WTC11 (cell line): ENCODE data around the gene NCBP1.
"Not testable (repeated sequence)": the region's sequence is repeated elsewhere in the genome, so short reads cannot be mapped to it uniquely, and the experiment has no call there.

Experiments
- ATF1 ChIP-seq: sonication (generic); formaldehyde crosslinking; IDR thresholded peaks from 2 replicates; pipeline ENCODE4 v1.8.1; 2023; ENCODE audit warnings: mild to moderate bottlenecking, moderate library complexity, missing genetic modification reagents
- ATF3 ChIP-seq: sonication (generic); formaldehyde crosslinking; conservative IDR thresholded peaks from 2 replicates; pipeline ENCODE4 v1.8.1; 2022; ENCODE audit warnings: mild to moderate bottlenecking, missing genetic modification reagents
- CTCF ChIP-seq: fragments of 200-600 bp; IDR thresholded peaks from 2 replicates; pipeline ENCODE4 v1.8.0; 2022; ENCODE audit warnings: antibody characterized with exemption
- E2F1 ChIP-seq: sonication (generic); formaldehyde crosslinking; IDR thresholded peaks from 2 replicates; pipeline ENCODE4 v1.8.0; 2022; ENCODE audit warnings: mild to moderate bottlenecking, missing genetic modification reagents
- GABPB1 ChIP-seq: sonication (generic); formaldehyde crosslinking; IDR thresholded peaks from 2 replicates; pipeline ENCODE4 v1.8.1; 2023; ENCODE audit warnings: mild to moderate bottlenecking, missing genetic modification reagents
- TEAD1 ChIP-seq: sonication (generic); formaldehyde crosslinking; IDR thresholded peaks from 2 replicates; pipeline ENCODE4 v1.8.0; 2022; ENCODE audit warnings: mild to moderate bottlenecking, missing genetic modification reagents

- not testable (repeated sequence) for TF ChIP-seq GABPB1 (CRISPR knock-in tag); ATF1 (CRISPR knock-in tag); E2F1 (CRISPR knock-in tag); TEAD1 (CRISPR knock-in tag); CTCF; ATF3 (CRISPR knock-in tag)
Observed at GRCh38 chr9:97622483-97622882, 11.1 kb upstream of the NCBP1 start.
